Duodenal mucosa (tissue), 2 donors: ENCODE data around the gene NFATC2.

Experiments
- H3K27ac ChIP-seq: one replicate; pipeline ENCODE4 v1.7.0; 2013; ENCODE audit warnings: low read depth, low read length
- H3K27me3 ChIP-seq, 2 donors: one replicate each; pipeline ENCODE4 v1.7.0; 2013; ENCODE audit warnings: low read length in 2 of 2, control low read depth in 1 of 2; ENCODE audit not compliant: insufficient read depth in 2 of 2, control insufficient read depth in 1 of 2
- H3K36me3 ChIP-seq, 2 donors: one replicate each; pipeline ENCODE4 v1.7.0; 2013; ENCODE audit warnings: low read length in 2 of 2, control low read depth in 1 of 2; ENCODE audit not compliant: insufficient read depth in 2 of 2, control insufficient read depth in 1 of 2
- H3K4me1 ChIP-seq, 2 donors: one replicate each; pipeline ENCODE4 v1.7.0; 2013; ENCODE audit warnings: low read length in 2 of 2, control low read depth in 1 of 2; ENCODE audit not compliant: insufficient read depth in 2 of 2, control insufficient read depth in 1 of 2
- H3K4me3 ChIP-seq, 2 donors: one replicate each; pipeline ENCODE4 v1.7.0; 2013; ENCODE audit warnings: low read length in 2 of 2, low read depth in 1 of 2
- H3K9ac ChIP-seq, 2 donors: one replicate each; pipeline ENCODE4 v1.7.0; 2013; ENCODE audit warnings: low read length in 2 of 2, low read depth in 1 of 2
- H3K9me3 ChIP-seq, 2 donors: one replicate each; pipeline ENCODE4 v1.7.0; 2013; ENCODE audit warnings: low read length in 2 of 2, control low read depth in 1 of 2; ENCODE audit not compliant: control insufficient read depth in 1 of 2

The NFATC2 gene

GRCh38 chr20:51560550-51561307 is 18.2 kb upstream of the NFATC2 start:
- peak overlapping the region; percentile 25 to 37 for H3K9ac ChIP-seq
- H3K27ac ChIP-seq = no peak overlapping the region
- H3K4me1 ChIP-seq = peaks cover 30 to 43% of the 10 kb centered on the region in 2 donors
- H3K36me3 ChIP-seq = no peaks in the 10 kb centered on the region
- H3K4me3 ChIP-seq = peak overlapping the region; percentile 26 to 44
- no peaks in the 10 kb centered on the region for H3K9me3 ChIP-seq
- H3K27me3 ChIP-seq = peaks cover 44% of the 10 kb centered on the region in 2 donors

DNA sequence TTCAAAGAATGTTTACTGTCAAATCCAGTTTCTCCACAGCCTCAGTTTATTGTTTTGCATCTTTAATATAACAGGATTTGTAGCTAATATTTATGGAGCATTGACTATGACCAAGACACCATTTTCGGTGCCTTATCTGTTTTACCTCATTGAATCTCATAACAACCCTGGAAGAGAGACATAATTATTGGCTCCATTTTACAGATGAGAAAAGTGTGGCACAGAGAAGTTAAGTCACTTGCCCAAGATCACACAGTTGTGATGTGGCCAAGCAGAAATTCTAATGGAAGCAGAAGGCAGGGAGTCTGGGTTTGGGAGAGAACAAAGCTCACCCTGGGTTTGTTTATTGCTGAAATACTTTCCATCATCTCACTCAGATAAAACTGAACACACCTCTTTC is 17.5 kb upstream of the NFATC2 start:
- Histone ChIP-seq H3K36me3 (no peaks in the 10 kb centered on the region), H3K4me3 (no peak overlapping the region), H3K27me3 (peaks cover 41 to 44% of the 10 kb centered on the region in 2 donors), H3K9me3 (no peaks in the 10 kb centered on the region), H3K4me1 (peaks cover 30 to 39% of the 10 kb centered on the region in 2 donors), H3K9ac (no peak overlapping the region), H3K27ac (no peak overlapping the region)

DNA sequence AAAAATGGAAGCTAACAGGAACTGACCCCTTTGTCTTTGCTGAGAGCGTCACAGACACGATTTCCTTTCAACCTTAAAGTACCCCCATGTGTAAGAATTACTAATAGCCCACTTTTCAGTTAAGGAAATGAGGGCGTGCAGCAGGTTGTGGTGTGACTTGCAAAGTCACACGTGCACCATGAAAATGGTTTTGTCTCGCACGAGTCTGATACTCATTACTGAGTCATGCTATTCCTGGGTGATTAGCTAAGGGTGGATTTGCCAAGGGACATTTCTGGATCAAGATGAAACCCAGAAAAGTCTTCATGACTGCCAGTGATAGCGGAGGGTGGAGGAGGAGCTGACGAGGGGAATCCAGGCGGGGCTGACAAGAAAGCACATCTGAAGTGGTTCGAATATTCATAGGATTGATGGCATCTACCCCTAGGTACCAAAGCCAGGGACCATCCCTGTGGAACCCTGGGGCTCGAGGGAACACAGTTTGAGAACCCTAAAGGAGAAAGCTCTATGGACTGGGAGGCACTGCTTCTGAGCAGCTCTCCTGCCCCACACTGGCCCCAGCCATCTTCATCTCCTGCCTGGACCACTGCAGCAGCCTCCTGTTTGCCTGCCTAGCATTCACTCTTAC is 12.1 kb upstream of the NFATC2 start:
- Histone ChIP-seq H3K4me1 (no peaks in the 10 kb centered on the region), H3K4me3 (no peak overlapping the region), H3K9me3 (no peaks in the 10 kb centered on the region), H3K9ac (no peak overlapping the region), H3K27ac (no peak overlapping the region), H3K36me3 (no peaks in the 10 kb centered on the region), H3K27me3 (peaks cover 6 to 13% of the 10 kb centered on the region in 2 donors)

GRCh38 chr20:51553897-51554486 is 11.5 kb upstream of the NFATC2 start:
- H3K9ac ChIP-seq = no peak overlapping the region
- H3K4me1 ChIP-seq = no peaks in the 10 kb centered on the region
- peaks cover 0 to 8% of the 10 kb centered on the region in 2 donors for H3K27me3 ChIP-seq
- no peak overlapping the region for H3K4me3 ChIP-seq
- no peaks in the 10 kb centered on the region for H3K9me3 ChIP-seq
- no peaks in the 10 kb centered on the region for H3K36me3 ChIP-seq
- no peak overlapping the region for H3K27ac ChIP-seq

- H3K27ac ChIP-seq = no peak overlapping the region
- H3K36me3 ChIP-seq = no peaks in the 10 kb centered on the region
- no peak overlapping the region for H3K4me3 ChIP-seq
- H3K9ac ChIP-seq = no peak overlapping the region
- no peaks in the 10 kb centered on the region for H3K9me3 ChIP-seq
- H3K27me3 ChIP-seq = no peaks in the 10 kb centered on the region
- H3K4me1 ChIP-seq = no peaks in the 10 kb centered on the region
Measured at GRCh38 chr20:51551186-51551585, 8.7 kb upstream of the NFATC2 start.

GRCh38 chr20:51549474-51549873 is 7.0 kb upstream of the NFATC2 start:
- Histone ChIP-seq H3K27ac (no peak overlapping the region), H3K4me1 (no peaks in the 10 kb centered on the region), H3K36me3 (no peaks in the 10 kb centered on the region), H3K9ac (no peak overlapping the region), H3K27me3 (no peaks in the 10 kb centered on the region), H3K9me3 (no peaks in the 10 kb centered on the region), H3K4me3 (no peak overlapping the region)

DNA sequence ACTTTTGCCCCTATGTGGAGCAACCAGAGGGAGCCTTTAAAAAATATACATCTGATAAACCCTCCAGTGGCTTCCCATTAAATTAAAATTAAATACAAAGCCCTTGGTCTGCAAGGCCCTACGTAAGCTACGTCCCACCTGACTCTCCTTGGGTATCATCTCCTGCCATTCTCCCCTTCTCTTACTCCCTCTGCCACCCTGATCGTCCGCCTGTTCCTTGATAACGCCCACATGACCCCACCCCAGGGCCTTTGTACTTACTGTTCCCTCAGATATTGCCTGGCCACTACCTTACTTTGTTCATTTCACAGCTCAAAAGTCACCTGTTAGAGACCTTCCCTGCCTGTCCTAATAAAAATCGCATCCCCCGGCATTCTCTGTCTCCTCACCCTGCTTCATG is 5.4 kb upstream of the NFATC2 start:
- H3K27ac ChIP-seq = no peak overlapping the region
- H3K9ac ChIP-seq = no peak overlapping the region
- no peak overlapping the region for H3K4me3 ChIP-seq
- H3K9me3 ChIP-seq = no peaks in the 10 kb centered on the region
- H3K4me1 ChIP-seq = peaks cover 3 to 5% of the 10 kb centered on the region in 2 donors
- H3K27me3 ChIP-seq = no peaks in the 10 kb centered on the region
- no peaks in the 10 kb centered on the region for H3K36me3 ChIP-seq

- no peaks in the 10 kb centered on the region for H3K9me3 ChIP-seq
- H3K4me3 ChIP-seq = no peak overlapping the region
- no peak overlapping the region for H3K9ac ChIP-seq
- peaks cover 13 to 21% of the 10 kb centered on the region in 2 donors for H3K4me1 ChIP-seq
- H3K27me3 ChIP-seq = no peaks in the 10 kb centered on the region
- H3K36me3 ChIP-seq = no peaks in the 10 kb centered on the region
- no peak overlapping the region for H3K27ac ChIP-seq
Measured at GRCh38 chr20:51545515-51545914, 3.0 kb upstream of the NFATC2 start.

DNA sequence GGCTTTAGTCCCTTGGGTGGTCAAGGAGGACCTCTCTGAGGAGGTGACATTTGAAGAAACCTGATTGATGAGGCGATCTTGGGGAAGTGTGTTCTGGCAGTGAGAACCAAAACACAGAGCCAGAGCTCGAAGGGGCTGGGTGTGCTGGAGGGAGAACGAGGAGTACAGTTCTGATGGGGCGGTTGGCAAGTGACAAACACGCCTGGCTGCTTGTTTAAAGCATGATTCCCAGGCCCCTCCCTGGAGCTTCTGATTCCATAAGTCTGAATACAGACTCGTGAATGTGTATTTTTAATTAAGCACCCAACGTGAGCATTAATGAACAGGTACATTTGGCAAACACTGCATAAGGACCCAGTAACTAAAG is 886 bp upstream of the NFATC2 start:
- Histone ChIP-seq H3K36me3 (peaks cover 0 to 2% of the 10 kb centered on the region in 2 donors), H3K27ac (no peak overlapping the region), H3K9ac (no peak overlapping the region), H3K9me3 (no peaks in the 10 kb centered on the region), H3K4me3 (peak overlapping the region in 1 of 2 donors; percentile 57), H3K27me3 (no peaks in the 10 kb centered on the region), H3K4me1 (peaks cover 26 to 36% of the 10 kb centered on the region in 2 donors)

GRCh38 chr20:51542033-51542570 is 417 bp downstream of the NFATC2 start:
- Histone ChIP-seq H3K27me3 (no peaks in the 10 kb centered on the region), H3K4me3 (peak overlapping the region; percentile 61 to 80), H3K4me1 (peaks cover 26 to 36% of the 10 kb centered on the region in 2 donors), H3K9ac (peak overlapping the region; percentile 51 to 88), H3K27ac (peak overlapping the region; percentile 22), H3K9me3 (no peaks in the 10 kb centered on the region), H3K36me3 (peaks cover 0 to 2% of the 10 kb centered on the region in 2 donors)
